GM19238 (cell line): ENCODE data around the gene FLRT1.

ENCODE experiments used
- DNase-seq: peaks from one replicate; pipeline ENCODE4 v3.0.0; 2011; ENCODE audit warnings: low spot score; ENCODE audit not compliant: insufficient read length

FLRT1 gene

DNA sequence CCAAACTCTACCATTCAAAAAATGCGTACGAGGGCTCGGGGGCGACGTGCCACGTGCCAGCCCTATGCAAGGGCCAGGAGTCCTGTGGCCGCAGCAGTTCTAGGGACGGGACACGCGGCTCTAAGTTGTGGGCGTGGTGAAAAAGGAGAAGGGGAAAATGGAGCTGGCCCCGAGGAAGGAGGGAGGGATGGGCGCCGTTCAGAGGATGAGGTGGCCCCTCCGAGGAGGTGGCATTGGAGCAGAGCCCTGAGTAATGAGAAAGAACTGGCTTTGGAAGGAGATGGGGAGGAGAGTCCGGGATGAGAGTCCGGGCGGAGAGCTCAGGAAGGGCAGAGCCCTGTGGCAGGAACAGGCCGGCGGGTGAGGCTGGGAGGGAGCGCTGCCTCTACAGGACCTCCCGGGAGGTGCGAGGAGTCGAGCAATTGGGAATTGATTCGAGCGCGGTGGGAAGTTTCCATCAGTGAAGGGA, 28.5 kb upstream of the FLRT1 start:
- no peak for DNase-seq

DNA sequence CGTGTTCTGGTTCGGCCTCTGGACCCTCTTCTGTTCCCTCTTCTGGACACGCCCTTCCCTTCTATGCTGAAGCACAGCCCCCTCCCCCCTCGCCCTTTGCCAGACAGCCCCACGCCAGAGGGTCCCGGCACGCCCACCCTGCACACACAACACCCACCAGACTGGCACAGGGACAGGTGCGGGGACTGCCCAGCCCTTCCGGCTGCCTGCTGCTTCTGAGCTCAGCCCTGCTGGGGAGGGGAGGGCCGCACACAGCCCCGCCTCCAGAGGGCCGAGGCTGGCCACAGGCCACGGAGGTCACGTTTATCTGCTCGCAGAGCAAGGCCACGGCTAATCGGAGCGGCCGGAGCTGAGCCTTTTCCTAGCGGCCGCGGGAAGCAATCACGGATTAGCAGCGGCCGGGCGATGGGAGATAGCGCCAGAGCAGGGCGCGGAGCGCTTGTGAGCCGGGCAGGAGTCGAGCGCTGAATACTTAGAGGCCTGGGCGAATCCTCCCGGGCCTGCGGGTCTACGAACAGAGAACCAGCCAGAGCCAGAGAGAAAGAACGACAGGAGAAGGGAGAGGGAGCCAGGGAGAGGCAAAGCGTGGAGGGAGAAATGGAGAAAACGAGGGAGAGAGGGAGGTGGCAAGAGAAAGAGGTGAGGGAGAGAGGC, 28.0 kb upstream of the FLRT1 start:
- DNase-seq, result no peak

DNA sequence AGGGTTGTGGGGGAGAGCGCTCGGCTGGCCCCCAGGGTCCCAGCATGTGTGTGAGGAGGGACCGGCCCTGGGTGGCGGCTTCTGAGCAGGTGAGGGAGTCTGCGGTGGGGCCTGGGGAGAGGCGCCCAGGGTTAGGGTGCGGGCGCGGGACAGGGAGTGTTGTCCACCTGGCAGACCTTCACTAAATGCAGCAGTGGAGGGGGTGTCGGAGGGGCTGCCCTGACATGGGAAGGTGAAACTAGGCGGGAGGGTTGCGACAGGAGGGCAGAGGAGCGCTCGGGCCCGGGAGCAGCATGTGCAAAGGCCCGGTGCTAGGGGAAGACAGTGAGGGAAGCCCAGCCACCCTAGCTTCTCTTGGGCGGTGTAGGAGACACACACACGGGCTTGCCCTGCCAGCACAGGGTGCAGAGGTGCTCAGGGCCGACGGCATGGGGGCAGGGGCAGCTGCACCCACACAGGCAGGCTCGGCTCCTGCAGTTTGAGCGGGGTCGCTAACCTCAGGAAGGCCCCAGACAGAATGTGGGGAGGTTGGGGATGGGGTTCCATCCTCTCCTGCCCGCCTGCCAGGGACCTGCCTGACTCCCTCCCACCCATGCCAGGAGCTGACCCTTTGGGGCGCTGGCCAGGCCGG, 27.3 kb upstream of the FLRT1 start:
- no peak for DNase-seq

DNA sequence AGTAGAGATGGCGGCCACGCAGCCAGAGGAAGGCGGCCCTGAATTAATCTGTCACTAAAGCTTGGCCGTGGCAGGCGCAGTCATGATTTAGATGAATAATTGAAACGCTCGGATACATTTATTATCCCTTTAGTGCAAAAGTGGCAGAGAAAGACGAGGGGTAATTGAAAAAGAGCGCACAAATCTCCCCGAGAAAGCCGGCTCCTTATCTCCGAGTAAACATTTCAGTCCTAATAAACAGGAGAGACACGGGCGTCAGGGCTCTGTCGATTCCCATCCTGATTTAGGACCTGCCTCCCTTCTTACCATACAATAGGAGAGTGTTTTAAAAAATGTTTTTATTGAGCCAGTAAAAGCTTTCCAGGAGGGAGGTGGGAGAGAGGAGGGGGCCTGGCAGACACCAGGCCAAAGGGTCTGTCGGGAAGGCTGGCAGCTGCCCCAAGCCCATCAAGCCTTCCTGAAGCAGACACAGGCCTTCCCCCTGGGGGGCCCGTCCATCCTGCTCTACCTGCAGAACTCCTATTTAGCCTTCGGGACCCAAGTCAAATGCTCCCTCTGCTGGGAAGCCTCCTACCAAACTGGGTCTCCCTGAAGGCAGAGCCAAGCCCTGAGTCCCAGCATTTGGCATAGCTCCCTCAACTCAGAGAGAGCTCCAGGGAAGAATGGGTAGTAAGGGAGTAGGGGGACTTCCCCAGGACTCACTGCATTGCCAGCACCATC, 26.7 kb upstream of the FLRT1 start:
- DNase-seq, result no peak

DNA sequence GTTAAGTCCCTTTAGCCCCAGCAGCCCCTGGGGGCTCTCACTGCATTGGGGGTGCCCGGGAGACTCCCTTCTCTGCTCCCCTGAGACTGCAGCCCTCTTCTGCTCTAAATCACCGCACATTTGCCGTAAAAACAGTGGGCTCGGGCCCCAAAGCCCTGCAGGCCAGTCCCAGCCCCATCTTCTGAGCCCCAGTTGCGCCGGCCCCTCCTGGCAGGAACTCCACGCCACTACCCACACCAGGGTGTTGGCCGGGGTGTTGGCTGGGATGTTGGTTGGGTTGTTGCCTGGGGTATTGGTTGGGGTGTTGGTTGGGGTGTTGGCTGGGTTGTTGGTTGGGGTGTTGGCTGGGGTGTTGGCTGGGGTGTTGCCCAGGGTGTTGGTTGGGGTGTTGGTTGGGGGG, 26.0 kb upstream of the FLRT1 start:
- no peak for DNase-seq

DNA sequence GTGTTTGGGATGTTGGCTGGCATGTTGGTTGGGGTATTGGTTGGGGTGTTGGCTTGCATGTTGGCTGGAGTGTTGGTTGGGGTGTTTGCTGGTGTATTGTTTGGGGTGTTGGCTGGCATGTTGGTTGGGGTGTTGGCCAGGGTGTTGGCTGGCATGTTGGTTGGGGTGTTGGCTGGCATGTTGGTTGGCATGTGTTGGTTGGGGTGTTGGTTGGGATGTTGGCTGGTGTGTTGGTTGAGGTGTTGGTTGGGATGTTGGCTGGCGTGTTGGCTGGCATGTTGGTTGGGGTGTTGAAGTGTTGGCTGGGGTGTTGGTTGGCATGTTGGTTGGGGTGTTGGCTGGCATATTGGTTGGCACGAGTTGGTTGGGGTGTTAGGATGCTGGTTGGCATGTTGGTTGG, 24.9 kb upstream of the FLRT1 start:
- no peak for DNase-seq

DNA sequence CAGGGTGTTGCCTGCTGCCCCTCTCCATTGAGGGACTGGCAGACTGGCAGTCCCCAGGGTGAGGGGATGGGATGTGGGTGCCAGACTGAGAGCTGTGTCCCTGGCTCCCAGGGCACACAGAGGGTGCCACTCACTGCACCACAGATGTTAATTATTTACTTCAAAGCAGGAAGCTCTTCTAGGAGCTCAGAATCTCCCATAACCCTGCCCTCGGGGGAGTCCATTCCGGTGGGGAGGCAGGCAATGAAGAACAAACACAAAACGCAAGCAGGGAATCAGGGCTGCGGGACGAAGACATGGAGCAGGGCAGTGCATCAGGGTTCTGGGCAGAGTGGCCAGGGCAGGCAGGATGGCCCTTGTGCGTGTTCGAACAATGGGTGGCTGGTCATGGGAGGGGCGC, 24.4 kb upstream of the FLRT1 start:
- no peak for DNase-seq

DNA sequence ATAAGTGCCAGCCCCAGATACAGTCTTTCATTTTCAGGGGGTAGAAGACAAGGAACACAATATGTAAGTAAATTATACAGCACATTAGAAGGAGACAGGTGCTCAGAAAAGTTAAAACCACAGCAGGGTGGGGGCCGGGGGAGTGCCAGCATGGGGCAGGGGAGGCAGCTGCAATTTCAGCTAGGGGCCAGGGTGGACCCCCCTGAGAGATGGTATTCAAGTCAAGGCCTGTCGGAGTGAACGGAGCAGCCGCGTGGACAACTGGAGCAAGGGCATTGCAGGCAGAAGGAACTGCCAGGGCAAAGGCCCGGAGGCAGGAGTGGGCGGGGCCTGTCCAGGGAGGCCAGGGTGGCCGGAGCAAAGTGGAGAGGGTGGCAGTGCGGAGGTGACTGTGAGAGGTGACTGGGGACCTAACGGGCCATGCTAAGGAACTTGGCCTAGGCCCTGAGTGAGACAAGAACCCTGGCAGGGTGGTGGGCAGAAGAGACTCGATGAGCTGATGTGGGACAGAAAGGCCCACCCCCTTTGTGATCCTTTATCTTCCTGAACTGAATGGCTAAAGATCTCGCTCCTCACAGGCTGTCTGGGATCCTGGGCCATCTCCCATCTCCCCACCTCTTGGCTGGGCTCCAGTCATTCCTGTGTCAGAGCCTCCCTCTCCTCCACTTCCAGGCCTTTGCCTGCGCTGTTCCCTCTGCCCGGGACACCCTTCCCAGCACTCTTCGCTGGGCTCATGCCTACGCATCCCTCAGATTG, 22.4 kb upstream of the FLRT1 start:
- no peak for DNase-seq

DNA sequence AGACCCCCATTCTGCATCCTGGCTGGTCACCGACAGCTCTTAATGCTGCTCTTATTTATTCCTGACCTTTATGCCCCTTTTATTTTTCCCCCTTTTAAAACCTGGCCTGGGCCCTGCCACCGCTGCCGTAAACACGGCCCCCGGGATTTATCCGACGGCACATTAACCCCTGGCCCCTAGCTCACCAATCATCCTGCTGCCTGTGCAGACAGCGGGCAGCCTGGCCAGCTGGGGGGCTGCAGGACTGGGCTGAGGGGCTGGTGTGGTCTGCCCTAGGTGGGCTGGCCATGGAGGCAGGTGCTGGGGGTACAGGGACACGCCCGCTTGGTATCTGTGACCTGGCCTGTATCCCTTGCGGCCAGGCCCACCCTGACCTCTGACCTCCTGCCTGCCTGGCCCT, 21.4 kb upstream of the FLRT1 start:
- DNase-seq, result no peak

DNA sequence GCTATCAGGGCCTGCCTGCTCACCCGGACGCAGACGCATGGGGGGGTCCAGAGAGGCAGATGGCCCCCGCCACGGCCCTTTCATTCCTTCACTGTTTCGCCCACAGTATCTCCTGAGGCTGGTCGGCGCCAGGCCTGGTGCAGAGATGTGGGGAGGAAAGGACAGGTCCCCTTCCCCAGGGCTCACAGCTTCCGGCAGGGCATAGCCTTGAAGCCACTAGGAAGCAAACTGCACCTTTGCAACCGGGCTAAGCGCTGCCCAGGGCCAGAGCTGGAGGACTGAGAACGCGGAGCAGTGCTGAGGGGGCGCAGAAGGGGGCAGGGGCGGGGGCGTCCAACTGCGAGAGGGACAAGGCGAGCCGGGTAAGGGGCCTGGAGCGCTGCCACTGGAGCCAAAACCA, 20.2 kb upstream of the FLRT1 start:
- no peak for DNase-seq

DNA sequence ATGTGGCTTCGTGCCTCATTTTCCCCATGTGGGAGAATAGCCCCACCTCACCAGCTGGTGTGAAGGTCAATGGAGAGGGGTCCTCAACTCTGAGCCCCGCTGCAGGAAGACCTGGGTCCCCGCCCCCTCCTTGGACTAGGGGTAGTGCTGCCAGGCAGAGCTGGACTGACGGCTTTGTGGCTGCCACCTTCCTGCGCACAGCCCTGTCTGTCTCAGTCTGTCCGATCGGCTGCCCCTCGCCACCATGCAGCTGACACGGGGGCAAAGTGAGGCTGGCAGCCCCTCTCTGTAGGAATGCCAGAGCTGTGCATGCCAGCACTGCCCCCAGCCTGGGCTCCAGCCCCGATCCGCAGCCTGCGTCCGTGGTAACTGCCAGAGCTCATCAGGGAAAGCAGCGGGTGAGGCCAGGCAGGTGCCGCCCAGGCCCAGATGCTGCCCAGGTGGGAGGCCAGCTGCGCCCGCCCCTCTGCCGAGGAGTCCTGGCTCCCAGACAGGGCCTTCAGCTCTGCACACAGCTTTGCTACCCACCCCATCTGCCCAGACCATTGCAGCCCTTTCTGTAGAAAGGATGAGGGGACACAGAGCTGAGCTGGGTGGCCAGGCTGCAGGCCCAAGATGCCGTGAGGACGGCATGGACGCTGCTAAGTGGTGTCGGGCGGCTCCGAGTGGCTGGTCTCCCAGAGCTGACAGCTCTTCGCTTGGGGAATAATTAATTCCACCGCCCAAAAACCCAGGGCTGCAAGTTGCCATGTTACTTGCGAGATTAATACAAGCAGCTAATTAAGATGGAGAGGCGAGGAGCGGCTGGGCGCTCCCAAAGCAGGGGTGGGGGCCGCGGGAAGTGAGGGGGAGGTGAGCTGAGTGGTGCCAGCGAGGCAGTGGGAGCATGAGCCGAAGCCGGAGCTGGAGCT, 19.5 kb upstream of the FLRT1 start:
- no peak for DNase-seq

DNA sequence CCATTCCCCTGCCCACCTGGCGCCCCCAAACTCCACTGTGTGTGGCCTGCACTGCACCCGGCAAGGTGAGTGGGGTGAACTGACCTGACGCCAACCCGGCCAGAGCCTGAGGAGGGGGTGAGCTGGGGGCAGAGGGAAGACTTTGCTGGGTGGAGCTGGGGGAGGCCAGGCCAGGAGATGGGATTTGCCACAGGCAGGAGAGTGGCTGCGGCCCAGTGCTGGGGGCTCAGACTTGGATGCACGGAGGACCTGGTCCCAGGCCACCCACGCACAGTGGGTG, 17.8 kb upstream of the FLRT1 start:
- DNase-seq, result no peak

DNA sequence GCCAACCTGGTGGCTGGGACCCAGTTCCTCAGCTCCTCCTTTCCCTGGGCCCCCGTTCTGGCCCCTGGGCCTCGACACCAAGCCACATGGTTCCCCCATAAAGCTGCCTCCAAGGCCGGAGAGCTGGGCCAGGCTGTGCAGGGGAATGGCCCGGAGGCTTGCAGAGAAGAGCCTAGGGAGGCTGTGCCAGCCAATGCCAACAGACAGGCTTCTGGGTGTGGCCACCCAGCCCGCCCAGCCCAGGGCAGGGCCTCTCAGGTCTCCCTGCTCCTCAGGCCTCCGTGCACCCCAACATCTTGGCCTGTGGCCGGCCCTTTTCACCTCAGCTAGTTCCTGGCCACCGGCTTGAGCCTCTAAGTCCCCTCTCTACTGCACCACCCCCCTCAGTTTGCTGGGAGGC, 17.4 kb upstream of the FLRT1 start:
- no peak for DNase-seq

DNA sequence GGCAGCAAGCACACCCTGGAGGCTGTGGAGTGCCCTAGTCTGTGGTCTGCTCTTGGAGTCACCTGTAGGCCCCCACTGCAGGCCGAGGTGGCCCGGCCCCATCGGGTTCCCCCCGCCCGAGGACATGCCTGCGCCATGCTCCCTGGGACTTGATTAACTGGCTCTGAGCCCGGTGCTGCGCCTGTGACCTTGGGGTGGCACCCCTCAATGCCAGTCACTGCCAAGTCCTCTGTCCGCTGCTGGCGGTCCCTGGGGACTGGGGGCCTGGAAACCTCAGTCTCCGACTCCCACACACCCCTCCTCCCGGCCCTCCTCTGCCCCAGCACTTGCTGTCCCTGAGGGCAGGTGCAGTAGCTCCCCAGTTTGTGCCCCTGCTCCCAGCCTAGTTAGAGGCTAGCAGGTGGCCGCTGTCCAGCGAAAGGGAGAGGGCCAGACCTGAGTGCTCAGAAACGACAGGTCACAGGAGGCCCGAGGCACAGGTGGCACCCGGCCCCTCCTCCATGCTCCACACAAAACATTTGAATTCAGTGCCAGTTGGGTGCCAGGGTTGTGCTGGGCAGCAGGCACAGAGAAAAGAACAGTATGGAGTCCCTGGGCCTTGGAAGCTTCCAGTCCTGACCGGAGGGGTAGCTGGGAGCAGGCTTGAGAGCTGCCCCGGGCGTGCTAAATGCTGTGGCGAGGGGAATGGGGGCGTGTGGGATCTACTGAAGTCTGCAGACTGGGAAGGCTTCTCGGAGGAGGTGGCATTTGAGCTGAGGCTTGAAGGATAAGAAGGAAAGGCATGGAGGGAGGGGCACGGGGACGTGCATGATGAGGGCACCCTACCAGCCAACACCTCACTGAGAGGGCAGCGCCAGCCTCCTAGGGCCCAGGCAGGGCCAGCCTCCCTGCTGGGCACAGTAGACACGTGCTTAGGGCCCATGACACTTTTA, 16.4 kb upstream of the FLRT1 start:
- no peak for DNase-seq

DNA sequence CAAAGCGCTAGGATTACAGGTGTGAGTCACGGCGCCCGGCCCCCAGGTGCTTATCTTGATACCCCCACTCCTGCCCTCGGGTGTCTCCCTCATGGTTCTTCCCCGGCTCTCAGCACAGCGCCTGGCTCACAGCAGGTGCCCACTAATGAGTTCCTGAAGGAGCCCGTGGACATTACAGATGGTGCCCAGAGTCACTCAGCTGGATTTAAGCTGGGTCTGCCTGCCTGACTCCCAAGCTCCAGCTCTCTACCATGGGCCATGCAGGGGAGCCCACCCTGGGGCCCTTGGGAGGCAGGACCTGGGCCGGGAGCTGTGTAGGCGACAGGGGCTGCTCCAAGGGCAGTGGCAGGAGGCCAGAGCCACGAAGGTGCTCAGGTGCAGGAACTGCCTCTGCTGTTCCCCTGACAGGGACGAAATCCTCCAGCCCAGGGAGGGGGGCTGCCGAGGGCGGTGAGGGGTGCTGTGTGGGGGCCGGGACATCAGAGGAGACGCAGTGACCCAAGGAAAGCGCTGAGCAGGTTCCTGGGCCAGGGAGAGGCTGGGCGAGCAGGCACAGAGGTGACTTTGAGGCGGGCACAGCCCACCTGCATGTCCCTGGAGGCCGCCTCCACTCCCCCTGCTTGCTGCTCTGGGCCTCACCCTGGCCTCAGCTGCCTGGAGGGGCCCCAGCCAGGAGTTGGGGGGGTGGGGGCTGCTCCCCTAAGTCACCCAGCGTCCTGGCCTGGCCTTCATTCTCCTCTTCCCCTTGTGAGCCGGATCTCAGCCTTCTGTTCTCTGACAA, 14.6 kb upstream of the FLRT1 start:
- DNase-seq, result no peak

DNA sequence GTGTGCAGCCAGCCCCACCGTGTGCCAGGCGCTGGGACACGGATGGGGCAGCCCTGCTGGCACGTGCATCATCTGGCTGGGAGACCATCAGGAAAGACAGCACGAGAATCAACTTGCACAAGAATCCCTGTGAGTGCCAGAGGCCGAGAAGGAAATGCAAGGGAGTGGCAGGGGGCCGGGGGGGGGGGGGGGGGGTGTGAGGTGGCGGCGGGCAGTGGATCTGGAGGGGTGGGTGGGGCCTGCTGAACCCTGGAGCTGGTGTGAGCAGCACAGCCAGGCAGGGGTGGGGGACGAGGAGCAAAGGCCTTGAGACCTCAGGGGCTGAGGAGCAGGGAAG, 14.0 kb upstream of the FLRT1 start:
- no peak for DNase-seq

DNA sequence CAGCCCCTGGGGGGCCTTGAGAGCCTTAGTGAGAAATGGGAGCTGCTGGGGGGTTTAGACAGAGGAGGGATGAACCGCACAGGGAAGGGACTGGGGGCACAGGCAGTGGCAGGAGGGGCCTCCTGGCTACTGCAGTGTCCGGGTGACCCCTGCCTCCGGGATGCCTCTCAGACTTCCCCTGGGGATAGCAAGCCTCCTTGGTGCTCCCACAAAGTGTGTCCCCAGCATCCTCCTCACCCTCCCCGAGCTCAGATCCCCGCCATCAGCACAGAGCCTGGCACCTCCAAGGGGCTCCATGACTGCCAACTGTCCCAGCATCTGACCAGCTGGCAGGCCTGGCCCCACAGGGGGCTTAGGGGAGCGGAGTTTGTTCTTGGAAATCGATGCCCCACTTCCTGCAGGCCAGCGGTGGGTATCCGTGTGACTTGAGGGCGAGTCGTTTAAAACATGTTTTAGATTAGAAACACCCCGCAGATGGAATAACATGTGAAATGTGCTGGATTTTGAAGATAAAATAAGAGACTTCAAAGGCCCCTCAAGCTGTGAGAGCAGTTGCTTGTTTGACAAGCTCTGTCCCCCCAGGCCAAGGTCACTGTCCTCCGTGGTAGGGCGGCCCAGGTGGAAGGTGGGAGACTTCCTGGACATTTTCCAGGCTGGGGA, 13.5 kb upstream of the FLRT1 start:
- no peak for DNase-seq

DNA sequence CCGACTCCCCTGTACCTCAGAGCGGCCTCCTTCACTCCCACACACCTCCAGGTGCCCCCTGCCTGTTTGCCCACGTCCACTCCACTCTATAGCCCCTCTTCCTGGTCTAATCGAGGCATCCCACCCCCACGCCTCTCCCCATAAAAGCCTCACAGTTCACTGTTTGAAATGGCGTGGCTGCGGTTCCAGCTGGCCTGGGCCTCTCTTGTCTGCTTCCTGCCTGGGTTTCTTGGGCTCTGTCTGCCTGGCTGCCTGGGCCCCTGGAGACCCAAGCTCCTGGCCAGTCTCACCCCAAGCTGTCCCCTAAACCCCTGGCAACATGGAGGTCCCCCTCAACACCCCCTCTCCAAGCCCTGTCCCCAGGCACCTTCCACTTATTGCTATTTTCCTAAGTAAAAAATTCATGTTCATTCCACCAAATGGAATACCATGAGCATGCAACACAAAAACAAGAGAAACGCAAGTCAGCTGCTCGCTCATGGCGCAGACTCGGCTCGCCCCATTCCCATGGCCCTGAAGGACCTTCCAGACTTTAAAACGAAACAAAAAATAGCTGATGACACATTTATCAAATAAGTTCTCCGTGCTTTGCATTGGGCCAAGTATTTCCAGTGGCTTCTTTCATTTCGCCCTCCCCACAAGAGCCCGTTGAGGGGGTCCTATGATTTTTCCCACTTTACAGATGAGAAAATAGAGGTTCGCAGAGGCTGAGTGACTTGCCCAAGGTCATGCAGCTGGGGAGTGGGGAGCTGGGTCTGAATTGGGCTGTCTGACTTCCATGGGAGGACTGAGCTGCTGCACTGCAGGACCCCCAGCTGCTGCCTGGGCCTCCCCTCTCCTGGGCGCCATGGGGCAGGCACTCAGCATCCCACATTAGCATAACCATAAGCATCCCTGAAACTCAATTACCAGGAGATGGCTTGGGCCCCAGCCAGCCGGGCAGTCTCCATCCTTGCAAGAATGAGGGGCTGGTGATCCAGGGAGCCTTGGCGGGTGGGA, 11.7 kb upstream of the FLRT1 start:
- DNase-seq, result no peak
